HepG2 (cell line): Measurements from ENCODE around the gene C11orf71. TPM values are rescaled to one million over a fixed set of nuclear protein-coding genes. Genes with fewer than 3 reads are reported as not detected.

ENCODE experiments used
- ATAC-seq: fragments of 200-7000 bp; cut with Tn5 transposase; 3 replicates; pipeline ENCODE4 v1.9.1; 2020; ENCODE audit warnings: mild to moderate bottlenecking, moderate library complexity
- BruUV-seq: library from RNA; stranded (reverse); fragments of 400-500 nt; replicated peaks from 2 replicates; lab custom pipeline; 2021; lab: Mats Ljungman, UMichigan
- CTCF ChIA-PET: fragments of 300-600 bp; formaldehyde crosslinking; extraction: SDS; loops from one replicate; lab custom pipeline; 2021; ENCODE audit warnings: low total read pairs, inconsistent platforms, low intra/inter-chr PET ratio; lab: Yijun Ruan, JAX
- POLR2A ChIA-PET: fragments of 350-600 bp; sonication (Branson Sonifier 250); formaldehyde crosslinking; loops from one replicate; lab custom pipeline; 2020; ENCODE audit warnings: antibody characterized with exemption, inconsistent platforms; lab: Yijun Ruan, JAX
- DNase-seq: peaks from one replicate; pipeline ENCODE4 v3.0.0-alpha.2; 2015; ENCODE audit warnings: low spot score
- FAIRE-seq: peaks from 3 replicates; lab custom pipeline; 2011; peaks lifted over from hg19 to GRCh38; lab: Jason Lieb, UNC
- H2AFZ ChIP-seq: one replicate; pipeline ENCODE4 v1.6.1; 2011; ENCODE audit warnings: low read length, inconsistent platforms
- H3K27ac ChIP-seq: fragments of 300-600 bp; 3 replicates; pipeline ENCODE4 v1.8.0; 2011; ENCODE audit warnings: mixed run types, mild to moderate bottlenecking, mixed read lengths, low read length, inconsistent platforms; ENCODE audit not compliant: insufficient read depth; ENCODE audit errors: extremely low read length
- H3K27me3 ChIP-seq, 2 experiments: fragments of 200-600 bp in 1 of 2; 2 replicates in 1 of 2; 3 replicates in 1 of 2; pipeline versions ENCODE4 v1.6.0 to v1.8.0; 2011; ENCODE audit warnings: low read length in 2 of 2, mild to moderate bottlenecking in 2 of 2, moderate library complexity in 2 of 2, inconsistent platforms in 1 of 2; ENCODE audit not compliant: insufficient read depth in 2 of 2, control insufficient read depth in 1 of 2
- H3K36me3 ChIP-seq, 2 experiments: fragments of 200-600 bp in 1 of 2; replicated peaks in 1 of 2; 2 replicates in 1 of 2; 3 replicates in 1 of 2; pipeline versions ENCODE4 v1.5.1 to v1.8.0; 2011; ENCODE audit warnings: low read length in 2 of 2, inconsistent platforms in 1 of 2; ENCODE audit not compliant: insufficient read depth in 2 of 2, control insufficient read depth in 1 of 2
- H3K4me1 ChIP-seq: 2 replicates; pipeline ENCODE4 v1.5.1; 2012; ENCODE audit warnings: low read length, inconsistent platforms; ENCODE audit not compliant: insufficient read depth
- H3K4me2 ChIP-seq: 2 replicates; pipeline ENCODE4 v1.6.0; 2011; ENCODE audit warnings: low read depth, low read length, inconsistent platforms
- H3K4me3 ChIP-seq, 3 experiments: fragments of 200-600 bp in 1 of 3; sonication (generic), shearing (Covaris generic) in 1 of 3; replicated peaks in 1 of 3; 2 replicates each; pipeline ENCODE4 v1.5.1; 2011 to 2016; ENCODE audit warnings: low read length in 3 of 3, inconsistent platforms in 2 of 3, low read depth in 2 of 3, mild to moderate bottlenecking in 2 of 3, control low read depth in 1 of 3, mixed read lengths in 1 of 3; ENCODE audit not compliant: insufficient read depth in 1 of 3
- H3K79me2 ChIP-seq: one replicate; pipeline ENCODE4 v1.6.1; 2011; ENCODE audit warnings: low read length, inconsistent platforms; ENCODE audit not compliant: insufficient read depth
- H3K9ac ChIP-seq: 2 replicates; pipeline ENCODE4 v1.6.0; 2011; ENCODE audit warnings: mild to moderate bottlenecking, low read depth, low read length, inconsistent platforms; ENCODE audit not compliant: insufficient read depth
- H3K9me3 ChIP-seq: 2 replicates; pipeline ENCODE4 v1.5.1; 2012; ENCODE audit warnings: mild to moderate bottlenecking, low read length
- H4K20me1 ChIP-seq: 2 replicates; pipeline ENCODE4 v1.6.0; 2011; ENCODE audit warnings: inconsistent platforms, mild to moderate bottlenecking, low read length, moderate library complexity; ENCODE audit not compliant: insufficient read depth
- ARID3A ChIP-seq: IDR thresholded peaks from 2 replicates; pipeline ENCODE4 v1.6.1; 2012; ENCODE audit warnings: low read depth, low read length, improper control_type of control experiment
- DNMT3B ChIP-seq: conservative IDR thresholded peaks from 2 replicates; pipeline ENCODE4 v1.6.1; 2016; ENCODE audit warnings: missing biosample characterization, control low read depth
- SMARCE1 ChIP-seq: fragments of 450-650 bp; IDR thresholded peaks from 2 replicates; pipeline ENCODE4 v1.6.1; 2017; ENCODE audit warnings: borderline replicate concordance
- ZBED4 ChIP-seq: sonication (generic); formaldehyde crosslinking; IDR thresholded peaks from 2 replicates; pipeline ENCODE4 v1.4.0; 2020; ENCODE audit warnings: missing genetic modification reagents, borderline replicate concordance
- ZFP36L2 ChIP-seq: sonication (generic); formaldehyde crosslinking; IDR thresholded peaks from 2 replicates; pipeline ENCODE4 v1.4.0; 2020; ENCODE audit warnings: missing genetic modification reagents
- ZNF44 ChIP-seq: sonication (generic); formaldehyde crosslinking; IDR thresholded peaks from 2 replicates; pipeline ENCODE4 v1.5.1; 2020; ENCODE audit warnings: mild to moderate bottlenecking, missing genetic modification reagents
- ZNF513 ChIP-seq: sonication (generic); formaldehyde crosslinking; conservative IDR thresholded peaks from 2 replicates; pipeline ENCODE4 v1.5.0; 2020; ENCODE audit warnings: missing genetic modification reagents
- ZNF564 ChIP-seq: sonication (generic); formaldehyde crosslinking; IDR thresholded peaks from 2 replicates; pipeline ENCODE4 v1.8.1; 2023; ENCODE audit warnings: mild to moderate bottlenecking, missing genetic modification reagents
- in situ Hi-C: cut with HindIII; loops from 2 replicates; pipeline ENCODE4 v1.10.0; 2017; ENCODE audit warnings: low pct_unique_long_range_greater_than_20kb; ENCODE audit not compliant: extremely low pct_ligation_motif_present
- intact Hi-C: fragments of 100-400 bp; cut with micrococcal nuclease; formaldehyde crosslinking; loops from one replicate; pipeline ENCODE4 v1.10.0; 2022; ENCODE audit not compliant: unreplicated experiment
- polyA plus RNA-seq, 8 experiments: library from polyadenylated mRNA; depleted of rRNA in 3 of 8; stranded (reverse) in 7 of 8; unstranded in 1 of 8; fragments of >200 nt; fragmentation: Illumina TruSeq in 4 of 8; extraction: Trizol in 4 of 8; gene quantifications; 2 replicates each; pipeline versions ENCODE4 v1.2.1 to v1.2.3, GENCODE V29; 2011 to 2016; ENCODE audit warnings: low read depth in 4 of 8, missing spikeins in 1 of 8, mixed read lengths in 1 of 8; ENCODE audit not compliant: insufficient read depth in 1 of 8
- total RNA-seq, 5 experiments: library from RNA; depleted of rRNA; stranded (reverse); fragments of >200 nt; fragmentation: Illumina TruSeq; extraction: Trizol; gene quantifications; 2 replicates each; pipeline ENCODE4 v1.2.3, GENCODE V29; 2016; ENCODE audit warnings: low read depth in 1 of 5

Gene C11orf71
- total and polyA plus RNA-seq, 2 of the 13 experiments (the other 11 are each of a cell fraction or from before 2014, with no cell fraction given) = 7.1 to 7.8 TPM

GRCh38 chr11:114416441-114416961 lies 16.2 kb upstream of the C11orf71 start:
- Histone ChIP-seq H3K9me3 (no peaks in the 10 kb centered on the region), H3K9ac (no peak overlapping the region), H3K79me2 (no peaks in the 10 kb centered on the region), H2AFZ (no peak overlapping the region), H4K20me1 (no peaks in the 10 kb centered on the region), H3K4me3 (no peak overlapping the region), H3K27ac (no peak overlapping the region), H3K27me3 (no peaks in the 10 kb centered on the region), H3K4me2 (no peak overlapping the region), H3K36me3 (peaks cover 0 to 3% of the 10 kb centered on the region in 2 experiments; a peak in 1 of 5 replicates), H3K4me1 (no peaks in the 10 kb centered on the region)
- no peak for DNase-seq
- in situ Hi-C loops (no loop called here), intact Hi-C loops (no loop called here)
- no peak; the same call in 2 of the 3 replicates for ATAC-seq
- no peak for TF ChIP-seq SMARCE1
- TF ChIP-seq ZNF44 (CRISPR knock-in tag) = no peak
- TF ChIP-seq ZNF513 (CRISPR knock-in tag) = no peak
- no peak for TF ChIP-seq DNMT3B (CRISPR knock-in tag)
- no peak for TF ChIP-seq ZNF564 (CRISPR knock-in tag)
- TF ChIP-seq ZFP36L2 (CRISPR knock-in tag) = no peak
- TF ChIP-seq ZBED4 = no peak
- TF ChIP-seq ARID3A = no peak
- CTCF ChIA-PET = no interaction called here
- POLR2A ChIA-PET = no interaction called here
- no peak for FAIRE-seq
- BruUV-seq = no TSS peak
